Ishikawa (cell line): Measurements from ENCODE around the gene BBIP1.

Experiments used
- CEBPB ChIP-seq: IDR thresholded peaks from 2 replicates; pipeline ENCODE4 v1.6.1; 2012
- CREB1 ChIP-seq: IDR thresholded peaks from 2 replicates; pipeline ENCODE4 v1.6.1; 2012; ENCODE audit warnings: low read depth
- EP300 ChIP-seq: IDR thresholded peaks from 2 replicates; pipeline ENCODE4 v1.6.1; 2012; ENCODE audit warnings: borderline replicate concordance
- FOXM1 ChIP-seq: IDR thresholded peaks from 2 replicates; pipeline ENCODE4 v1.6.1; 2012; ENCODE audit warnings: low read depth, borderline replicate concordance
- MAX ChIP-seq: IDR thresholded peaks from 2 replicates; pipeline ENCODE4 v1.6.1; 2012
- NFIC ChIP-seq: IDR thresholded peaks from 2 replicates; pipeline ENCODE4 v1.6.1; 2012
- RAD21 ChIP-seq: IDR thresholded peaks from 2 replicates; pipeline ENCODE4 v1.6.1; 2012; ENCODE audit warnings: low read depth
- REST ChIP-seq: IDR thresholded peaks from 2 replicates; pipeline ENCODE4 v1.6.1; 2012; ENCODE audit warnings: low read depth, mild to moderate bottlenecking
- TAF1 ChIP-seq: IDR thresholded peaks from 2 replicates; pipeline ENCODE4 v1.6.1; 2012; ENCODE audit warnings: low read depth, mild to moderate bottlenecking
- TEAD4 ChIP-seq: IDR thresholded peaks from 2 replicates; pipeline ENCODE4 v1.6.1; 2012
- USF1 ChIP-seq: IDR thresholded peaks from 2 replicates; pipeline ENCODE4 v1.6.1; 2012
- YY1 ChIP-seq: IDR thresholded peaks from 2 replicates; pipeline ENCODE4 v1.6.1; 2012; ENCODE audit warnings: low read depth
- ZBTB7A ChIP-seq: IDR thresholded peaks from 2 replicates; pipeline ENCODE4 v1.6.1; 2012; ENCODE audit warnings: low read depth

GRCh38 chr10:110967009-110967630, 48.1 kb upstream of the BBIP1 start:
- TF ChIP-seq REST (no peak; the same call in 1 of the 2 replicates), EP300 (no peak), ZBTB7A (no peak), NFIC (no peak), TAF1 (no peak), TEAD4 (no peak), RAD21 (no peak), USF1 (no peak), MAX (no peak), FOXM1 (no peak), YY1 (no peak), CEBPB (no peak), CREB1 (no peak)
